Gastroesophageal sphincter (tissue), 4 donors: ENCODE measurements around the gene PTPRF. TPM values are rescaled to one million over a fixed set of nuclear protein-coding genes. Genes with fewer than 3 reads are reported as not detected.

Experiments
- ATAC-seq: fragments of 150-250 bp; one replicate; pipeline ENCODE4 v1.9.1; 2016; ENCODE audit warnings: mild to moderate bottlenecking, moderate library complexity
- H3K27ac ChIP-seq, 4 donors: fragments of 200-600 bp; sonication (generic) in 3 of 4; 1 replicate in 3 of 4; 2 replicates in 1 of 4; pipeline ENCODE4 v1.5.1; 2016 to 2019
- H3K27me3 ChIP-seq: fragments of 200-600 bp; sonication (generic); one replicate; pipeline ENCODE4 v1.5.1; 2019
- H3K36me3 ChIP-seq, 2 donors: fragments of 200-600 bp; sonication (generic); one replicate each; pipeline ENCODE4 v1.5.1; 2019; ENCODE audit warnings: control low read depth in 1 of 2
- H3K4me1 ChIP-seq, 3 donors: fragments of 200-600 bp; sonication (generic); 1 replicate in 2 of 3; 2 replicates in 1 of 3; pipeline ENCODE4 v1.5.1; 2016 to 2019; ENCODE audit warnings: control low read depth in 2 of 3
- H3K4me3 ChIP-seq, 2 donors: fragments of 200-600 bp; sonication (generic); one replicate each; pipeline ENCODE4 v1.5.1; 2019; ENCODE audit warnings: mild to moderate bottlenecking in 1 of 2, moderate library complexity in 1 of 2
- H3K9me3 ChIP-seq, 3 donors: fragments of 200-600 bp; sonication (generic); one replicate each; pipeline ENCODE4 v1.5.1; 2017 to 2019; ENCODE audit warnings: control low read depth in 2 of 3
- CTCF ChIP-seq, 4 experiments: fragments of 200-600 bp in 2 of 4; fragments of 450-650 bp in 2 of 4; sonication (generic) in 1 of 4; IDR thresholded peaks; one replicate each; pipeline ENCODE4 v1.5.1; 2017 to 2019; ENCODE audit warnings: antibody characterized with exemption in 4 of 4, mild to moderate bottlenecking in 2 of 4, moderate library complexity in 2 of 4
- EP300 ChIP-seq: sonication (generic); formaldehyde crosslinking; IDR thresholded peaks from one replicate; pipeline ENCODE4 v1.6.1; 2017; ENCODE audit warnings: antibody characterized with exemption, mild to moderate bottlenecking
- POLR2A ChIP-seq, 2 donors: fragments of 450-650 bp; IDR thresholded peaks; one replicate each; pipeline ENCODE4 v1.6.1; 2017; ENCODE audit warnings: antibody characterized with exemption in 2 of 2, mild to moderate bottlenecking in 2 of 2, moderate library complexity in 1 of 2
- POLR2AphosphoS5 ChIP-seq: sonication (generic); formaldehyde crosslinking; IDR thresholded peaks from one replicate; pipeline ENCODE4 v1.6.1; 2017; ENCODE audit warnings: antibody characterized with exemption
- WGBS, 2 donors: methylation state at CpG; one replicate each; pipeline ENCODE4 v1.1.5; 2018; ENCODE audit warnings: low coverage in 1 of 2; 5-methylcytosine and 5-hydroxymethylcytosine counted together
- total RNA-seq, 4 donors: library from RNA; depleted of rRNA; stranded (reverse); fragments of >200 nt; gene quantifications; one replicate each; pipeline ENCODE4 v1.1.0, GENCODE V29; 2016

The PTPRF gene
- 10 to 100 TPM; 55.8 to 80.4 (median 60.8) TPM for total RNA-seq

DNA sequence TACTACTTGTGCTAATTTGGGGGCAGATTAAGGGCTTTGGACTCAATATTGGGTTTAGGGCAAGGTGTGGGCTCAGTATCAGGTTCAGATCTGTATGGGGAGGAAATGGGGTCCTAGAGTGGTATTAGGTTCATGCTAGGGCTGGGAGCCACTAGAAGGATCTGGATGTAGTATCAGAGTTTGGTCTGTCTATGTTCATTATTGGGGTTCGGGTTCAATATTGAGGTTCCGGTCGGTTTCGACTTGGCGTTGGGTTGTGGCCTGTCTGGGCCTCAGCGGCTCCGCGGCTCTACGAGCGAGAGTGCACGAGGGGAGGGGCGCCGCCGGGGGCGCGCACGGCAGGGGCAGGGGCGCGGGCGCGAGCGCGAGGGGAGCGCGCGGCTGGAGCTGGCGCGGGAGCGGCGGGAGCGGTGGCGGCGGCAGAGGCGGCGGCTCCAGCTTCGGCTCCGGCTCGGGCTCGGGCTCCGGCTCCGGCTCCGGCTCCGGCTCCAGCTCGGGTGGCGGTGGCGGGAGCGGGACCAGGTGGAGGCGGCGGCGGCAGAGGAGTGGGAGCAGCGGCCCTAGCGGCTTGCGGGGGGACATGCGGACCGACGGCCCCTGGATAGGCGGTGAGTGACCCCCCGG, at the start of gene PTPRF:
TSS of gene PTPRF (plus strand) at position 401 of the 624 bp plus-strand sequence. CDS start 14,193 bp downstream, outside the sequence.
- 0% methylated on average over 3 of the region's 58 CpGs; no CpG with 5 or more reads in 1 of the 2 donors for WGBS, 2 donors
- Histone ChIP-seq H3K4me3 (peak within 1 kb of the TSS; percentile 85 to 94), H3K27me3 (no peaks in the 10 kb centered on the region), H3K4me1 (peaks cover 0 to 59% (median 3%) of the 10 kb centered on the region in 3 donors), H3K9me3 (no peaks in the 10 kb centered on the region), H3K27ac (peak within 1 kb of the TSS; percentile 66 to 94 (median 90)), H3K36me3 (no peaks in the 10 kb centered on the region)
- peak; percentile 79 for ATAC-seq
- TF ChIP-seq POLR2AphosphoS5 (no peak), POLR2A (IDR thresholded peaks at IDR 0.05) (peak; percentile 27 to 57), CTCF (IDR thresholded peaks at IDR 0.05) (peak in 1 of 4 experiments; percentile 15)

DNA sequence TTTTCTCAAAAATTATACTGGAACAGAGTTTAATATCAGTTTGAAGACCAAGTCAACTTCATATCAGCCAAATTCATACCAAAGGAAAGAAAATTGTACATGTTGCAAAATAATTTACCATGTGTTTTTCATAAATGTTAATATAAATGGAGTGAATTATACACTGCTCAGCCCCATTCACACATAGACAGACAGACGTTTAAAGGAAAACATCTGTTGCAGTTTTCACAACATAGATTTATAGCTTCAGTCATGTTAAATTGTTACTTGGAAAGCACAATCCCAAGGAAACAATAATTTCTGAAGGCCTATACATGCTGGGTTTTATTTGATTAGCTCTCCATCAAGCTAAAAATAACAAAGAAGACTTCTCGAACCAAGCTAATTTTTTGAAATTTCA, 49.2 kb upstream of the PTPRF start:
- TF ChIP-seq POLR2AphosphoS5 (no peak), EP300 (no peak), POLR2A (IDR thresholded peaks at IDR 0.05) (no peak), CTCF (IDR thresholded peaks at IDR 0.05) (no peak)
- no peak overlapping the region for H3K4me3 ChIP-seq
- H3K36me3 ChIP-seq: no peaks in the 10 kb centered on the region
- no peak for ATAC-seq
- H3K4me1 ChIP-seq: no peaks in the 10 kb centered on the region
- H3K27ac ChIP-seq: no peak overlapping the region
- 80 to 81% methylated on average over 2 of the region's 2 CpGs for WGBS, 2 donors
- H3K27me3 ChIP-seq: no peaks in the 10 kb centered on the region
- H3K9me3 ChIP-seq: no peaks in the 10 kb centered on the region

GRCh38 chr1:43482215-43482614, 48.5 kb upstream of the PTPRF start:
- H3K27ac ChIP-seq: no peak overlapping the region
- ATAC-seq: no peak
- no peaks in the 10 kb centered on the region for H3K4me1 ChIP-seq
- H3K4me3 ChIP-seq: no peak overlapping the region
- TF ChIP-seq EP300 (no peak), POLR2A (IDR thresholded peaks at IDR 0.05) (no peak), POLR2AphosphoS5 (no peak), CTCF (IDR thresholded peaks at IDR 0.05) (no peak)
- H3K36me3 ChIP-seq: no peaks in the 10 kb centered on the region
- WGBS, 2 donors: 63 to 73% methylated on average over 1 of the region's 1 CpG
- H3K27me3 ChIP-seq: no peaks in the 10 kb centered on the region
- H3K9me3 ChIP-seq: peaks cover 0 to 2% (median 0%) of the 10 kb centered on the region in 3 donors

DNA sequence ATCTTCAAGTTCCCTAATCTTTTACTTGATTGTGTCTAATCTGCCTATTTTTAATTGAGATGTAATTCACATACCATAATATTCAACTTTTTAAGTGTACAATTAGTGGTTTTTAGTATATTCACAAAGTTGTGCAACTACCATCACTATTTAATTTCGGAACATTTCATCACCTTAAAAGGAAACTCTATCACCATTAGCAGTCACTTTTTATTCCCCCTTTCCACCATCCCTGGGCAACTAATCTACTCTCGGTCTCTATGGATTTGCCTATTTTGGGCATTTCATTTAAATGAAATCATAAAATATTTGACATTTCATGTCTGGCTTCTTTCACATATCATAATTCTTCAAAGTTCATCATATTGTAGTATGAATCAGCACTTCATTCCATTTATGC, 46.3 kb upstream of the PTPRF start:
- TF ChIP-seq POLR2AphosphoS5: no peak
- TF ChIP-seq EP300: no peak
- TF ChIP-seq CTCF (IDR thresholded peaks at IDR 0.05): no peak
- TF ChIP-seq POLR2A (IDR thresholded peaks at IDR 0.05): no peak
- Histone ChIP-seq H3K27me3 (no peaks in the 10 kb centered on the region), H3K4me1 (no peaks in the 10 kb centered on the region), H3K36me3 (no peaks in the 10 kb centered on the region), H3K4me3 (no peak overlapping the region), H3K9me3 (peaks cover 0 to 18% (median 0%) of the 10 kb centered on the region in 3 donors), H3K27ac (no peak overlapping the region)
- no peak for ATAC-seq
- WGBS, 2 donors: 86 to 95% methylated on average over 2 of the region's 2 CpGs

GRCh38 chr1:43488165-43488564, 42.5 kb upstream of the PTPRF start:
- H3K27me3 ChIP-seq: no peaks in the 10 kb centered on the region
- no peak overlapping the region for H3K4me3 ChIP-seq
- peaks cover 0 to 35% (median 0%) of the 10 kb centered on the region in 3 donors for H3K9me3 ChIP-seq
- WGBS, 2 donors: 71% methylated on average over 1 of the region's 1 CpG; no CpG with 5 or more reads in 1 of the 2 donors
- no peak overlapping the region for H3K27ac ChIP-seq
- no peak for ATAC-seq
- TF ChIP-seq EP300: no peak
- no peak for TF ChIP-seq POLR2A (IDR thresholded peaks at IDR 0.05)
- no peak for TF ChIP-seq POLR2AphosphoS5
- no peak for TF ChIP-seq CTCF (IDR thresholded peaks at IDR 0.05)
- no peaks in the 10 kb centered on the region for H3K4me1 ChIP-seq
- no peaks in the 10 kb centered on the region for H3K36me3 ChIP-seq
